Jurkat, Clone E6-1 (cell line): ENCODE measurements around the gene NAGK.
A peak's percentile ranks its signal among the peaks of the same experiment; 100 is the strongest.
"Not testable (repeated sequence)": the region's sequence is repeated elsewhere in the genome, so short reads cannot be mapped to it uniquely, and the experiment has no call there.

Experiments
- DNase-seq: peaks from one replicate; pipeline ENCODE4 v3.0.0-alpha.2; 2011; ENCODE audit warnings: low read depth, low spot score
- H3K4me3 ChIP-seq: 2 replicates; pipeline ENCODE4 v1.5.1; 2011; ENCODE audit warnings: mild to moderate bottlenecking, low read length, control low read depth, moderate library complexity

NAGK gene

DNA sequence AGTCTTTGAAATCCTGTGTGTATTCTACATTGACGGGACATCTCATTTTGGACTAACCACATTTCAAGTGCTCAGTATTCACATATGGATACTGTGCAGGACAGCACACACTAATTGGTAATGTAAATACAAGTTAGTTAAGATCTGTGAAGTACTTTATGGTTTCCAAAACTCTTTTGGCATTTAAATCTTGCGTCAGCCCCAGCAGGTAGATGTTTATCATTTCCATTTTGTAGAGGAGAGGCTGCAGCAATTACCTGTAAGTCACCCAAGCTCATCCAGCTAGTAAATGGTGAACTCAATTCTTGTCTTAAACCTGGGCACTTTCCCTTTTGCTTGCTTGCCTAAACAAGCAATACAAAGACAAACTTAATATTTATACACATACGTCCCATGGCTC is 1.6 kb upstream of the NAGK start:
- DNase-seq = no peak
- no peak overlapping the region for H3K4me3 ChIP-seq

DNA sequence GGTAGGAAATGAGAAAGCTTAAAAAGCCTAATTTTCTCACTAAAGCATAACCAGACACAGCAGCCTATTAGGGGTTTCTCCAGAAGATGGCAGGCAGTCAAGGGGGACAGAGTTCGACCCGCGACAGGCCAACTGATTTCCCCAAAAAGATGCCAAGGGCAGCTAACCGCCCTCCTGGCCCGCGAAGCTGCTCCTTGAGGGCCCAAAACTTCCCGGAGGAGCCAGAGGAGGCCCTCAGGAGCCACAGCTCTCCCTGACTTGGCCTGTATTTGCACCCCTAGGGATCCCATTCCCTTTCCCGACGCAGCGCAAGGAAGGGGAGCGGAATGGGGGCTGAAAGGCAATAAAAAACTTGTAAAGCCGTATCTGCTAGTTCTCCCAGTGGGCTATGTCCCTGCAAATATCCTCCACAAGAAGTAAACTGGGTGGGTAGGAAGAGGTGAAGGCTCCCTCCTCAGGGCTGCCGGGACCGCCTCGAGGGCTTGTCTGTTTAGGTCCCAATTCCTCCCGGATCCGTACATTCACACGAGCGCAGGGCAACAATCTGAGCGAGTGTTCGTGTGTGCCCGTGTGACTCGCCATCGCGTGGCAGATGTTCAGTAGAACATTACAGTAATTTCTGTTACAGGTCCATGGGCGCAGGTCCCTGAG is 756 bp upstream of the NAGK start:
- peak overlapping the region; percentile 82 for H3K4me3 ChIP-seq
- no peak for DNase-seq

DNA sequence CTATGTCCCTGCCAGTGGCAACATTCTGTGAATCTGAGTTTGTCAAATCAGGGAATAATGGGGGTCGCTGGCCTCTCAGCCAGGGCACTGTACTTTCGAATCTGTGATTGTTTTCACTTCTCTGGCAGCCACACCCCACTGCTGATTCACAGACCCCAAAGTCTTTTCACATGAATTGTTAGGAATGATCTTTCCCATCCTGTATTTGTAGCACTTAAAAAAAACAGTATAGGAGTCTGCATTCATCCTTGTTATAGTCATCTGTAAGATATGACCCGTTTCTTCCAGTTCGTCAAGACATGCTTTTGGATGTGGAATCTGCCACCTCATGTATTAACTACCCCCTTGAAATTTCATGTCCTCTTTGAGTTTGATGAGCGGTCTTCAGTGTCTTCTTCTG is 928 bp downstream of the NAGK start:
- H3K4me3 ChIP-seq = peak overlapping the region; percentile 82
- no peak for DNase-seq

DNA sequence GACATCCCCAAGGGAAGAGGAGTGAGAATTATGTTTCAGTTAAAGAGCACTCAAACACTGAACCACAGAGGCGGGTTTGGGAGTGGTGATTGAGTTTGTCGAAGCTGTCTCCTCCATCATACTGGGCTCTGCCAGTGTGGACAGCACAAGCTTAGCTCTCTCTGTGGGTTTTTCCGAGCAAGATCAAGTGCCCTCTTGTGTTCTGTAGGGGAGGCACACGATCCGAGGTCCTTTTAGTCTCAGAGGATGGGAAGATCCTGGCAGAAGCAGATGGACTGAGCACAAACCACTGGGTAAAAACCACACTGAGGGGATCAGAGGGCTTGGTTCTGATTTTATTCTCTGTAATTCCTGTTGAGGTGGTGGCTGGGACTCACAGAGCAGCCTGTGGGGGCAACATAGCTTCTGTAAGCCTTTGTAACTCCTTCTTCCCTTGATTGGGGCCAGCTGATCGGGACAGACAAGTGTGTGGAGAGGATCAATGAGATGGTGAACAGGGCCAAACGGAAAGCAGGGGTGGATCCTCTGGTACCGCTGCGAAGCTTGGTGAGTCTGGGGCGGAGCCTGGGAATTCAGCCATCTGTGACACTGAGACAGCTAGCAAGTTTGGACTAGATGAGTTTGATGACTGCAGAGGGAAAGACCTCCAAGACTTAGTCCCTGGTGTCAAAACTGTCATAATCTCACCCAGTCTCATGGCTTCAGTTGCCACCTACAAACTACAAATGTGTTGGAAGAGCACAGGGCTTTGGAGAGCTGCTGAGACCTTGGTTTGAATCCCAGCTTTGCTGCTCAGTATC is 2.0 kb downstream of the NAGK start:
- H3K4me3 ChIP-seq = no peak overlapping the region
- DNase-seq = no peak

DNA sequence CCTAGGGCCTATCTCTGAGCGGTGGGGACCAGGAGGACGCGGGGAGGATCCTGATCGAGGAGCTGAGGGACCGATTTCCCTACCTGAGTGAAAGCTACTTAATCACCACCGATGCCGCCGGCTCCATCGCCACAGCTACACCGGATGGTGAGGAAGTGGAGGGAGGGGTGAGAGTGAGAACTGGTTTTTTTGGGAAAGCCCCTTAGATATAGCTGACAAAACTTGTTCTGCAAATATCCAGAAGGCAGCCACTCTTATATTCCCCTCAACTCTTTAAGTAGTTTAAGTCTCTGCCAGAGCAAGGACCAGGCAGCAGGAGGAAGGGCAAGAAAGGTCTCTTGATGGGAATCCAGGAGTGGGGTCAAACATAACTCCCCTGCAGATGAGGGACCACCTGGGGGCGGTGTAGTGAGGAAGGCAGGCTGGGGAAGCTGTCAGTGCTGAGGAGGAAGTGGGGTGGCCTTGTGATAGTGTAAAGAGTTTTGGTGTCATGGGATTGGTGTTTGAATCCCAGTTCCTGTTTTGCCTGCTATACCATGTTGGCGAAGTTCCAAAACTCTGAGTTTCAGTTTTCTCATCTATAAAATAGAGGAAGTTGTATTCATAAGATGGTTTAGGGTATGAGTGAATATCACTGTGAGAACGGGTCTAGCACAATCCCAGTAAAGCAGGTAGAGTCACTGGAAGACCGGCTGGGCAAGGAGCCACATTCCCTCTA is 3.4 kb downstream of the NAGK start:
- DNase-seq = peak; percentile 34
- no peak overlapping the region for H3K4me3 ChIP-seq

DNA sequence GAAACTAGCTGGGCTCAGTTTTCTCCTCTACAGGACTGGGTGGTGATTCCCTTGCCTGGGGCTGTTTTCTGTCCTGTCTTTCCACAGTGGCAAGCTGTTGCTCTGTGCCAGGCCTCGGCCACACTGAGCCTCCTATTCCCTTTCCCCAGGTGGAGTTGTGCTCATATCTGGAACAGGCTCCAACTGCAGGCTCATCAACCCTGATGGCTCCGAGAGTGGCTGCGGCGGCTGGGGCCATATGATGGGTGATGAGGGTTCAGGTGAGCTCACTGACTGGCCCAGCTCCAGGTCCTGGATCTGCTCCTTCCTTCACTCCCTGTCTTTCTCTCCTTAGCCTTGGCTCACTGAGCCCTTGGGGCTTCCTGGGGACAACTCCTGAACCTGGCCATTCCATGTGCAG is 4.0 kb downstream of the NAGK start:
- H3K4me3 ChIP-seq = no peak overlapping the region
- DNase-seq = no peak

DNA sequence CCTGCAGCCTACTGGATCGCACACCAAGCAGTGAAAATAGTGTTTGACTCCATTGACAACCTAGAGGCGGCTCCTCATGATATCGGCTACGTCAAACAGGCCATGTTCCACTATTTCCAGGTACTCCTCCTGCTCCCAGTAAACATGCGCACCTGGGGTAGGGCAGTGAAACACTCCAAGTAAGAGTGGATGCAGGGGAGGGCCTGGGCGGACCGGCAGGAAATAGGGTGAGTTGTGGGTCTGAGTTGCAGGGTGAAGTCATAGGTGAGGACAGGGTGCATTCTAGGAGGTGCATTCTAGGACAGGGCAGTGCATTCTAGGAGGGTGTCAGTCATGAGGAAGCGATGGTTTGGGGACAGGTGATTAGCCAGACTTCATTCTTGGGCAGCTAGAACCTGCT is 5.0 kb downstream of the NAGK start:
- no peak overlapping the region for H3K4me3 ChIP-seq
- DNase-seq = no peak

DNA sequence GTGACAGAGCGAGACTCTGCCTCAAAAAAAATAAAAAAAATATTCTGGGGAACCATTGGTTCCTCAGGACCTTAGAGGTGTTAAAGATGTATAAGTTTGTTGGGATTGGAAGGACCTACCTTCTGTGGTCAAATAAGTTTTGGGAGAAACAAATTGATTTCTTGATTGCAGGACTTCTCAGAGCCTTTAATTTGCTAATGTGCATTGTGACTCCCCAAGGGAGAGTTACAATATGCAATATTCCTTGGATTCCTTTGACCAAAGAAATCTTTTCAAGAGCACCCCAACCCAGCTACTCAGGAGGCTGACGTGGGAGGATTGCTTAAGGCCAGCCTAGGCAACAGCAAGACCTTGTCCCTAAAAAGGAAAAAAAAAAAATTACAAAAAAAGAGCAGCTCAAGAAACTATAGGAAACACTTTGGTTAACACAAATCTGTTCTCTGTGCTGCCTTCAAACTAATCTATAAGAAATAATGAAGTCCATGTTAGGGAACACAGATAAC is 6.5 kb downstream of the NAGK start:
- no peak overlapping the region for H3K4me3 ChIP-seq

DNA sequence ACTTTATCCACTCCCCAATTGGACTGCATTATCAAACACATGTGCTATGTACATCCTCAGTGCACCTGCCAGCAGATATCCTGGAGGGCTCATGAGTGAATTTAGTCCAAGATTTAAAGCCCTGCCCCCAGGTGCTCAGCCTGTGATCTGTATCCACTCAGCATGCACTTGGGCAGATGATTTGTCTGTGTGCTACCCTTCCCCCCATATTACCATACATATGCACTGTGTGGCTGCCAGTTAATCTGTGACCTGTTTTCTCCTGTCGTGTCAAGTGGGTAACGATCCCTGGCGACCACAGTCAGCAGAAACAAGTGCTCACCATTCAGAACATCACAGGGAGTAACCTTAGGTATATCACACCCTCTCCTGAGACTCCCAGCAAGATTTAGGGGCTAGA is 10.2 kb downstream of the NAGK start:
- H3K4me3 ChIP-seq = no peak overlapping the region
- DNase-seq = no peak

More for the DNA sequence above, 6.5 kb downstream of the NAGK start:
- DNase-seq = no peak

DNA sequence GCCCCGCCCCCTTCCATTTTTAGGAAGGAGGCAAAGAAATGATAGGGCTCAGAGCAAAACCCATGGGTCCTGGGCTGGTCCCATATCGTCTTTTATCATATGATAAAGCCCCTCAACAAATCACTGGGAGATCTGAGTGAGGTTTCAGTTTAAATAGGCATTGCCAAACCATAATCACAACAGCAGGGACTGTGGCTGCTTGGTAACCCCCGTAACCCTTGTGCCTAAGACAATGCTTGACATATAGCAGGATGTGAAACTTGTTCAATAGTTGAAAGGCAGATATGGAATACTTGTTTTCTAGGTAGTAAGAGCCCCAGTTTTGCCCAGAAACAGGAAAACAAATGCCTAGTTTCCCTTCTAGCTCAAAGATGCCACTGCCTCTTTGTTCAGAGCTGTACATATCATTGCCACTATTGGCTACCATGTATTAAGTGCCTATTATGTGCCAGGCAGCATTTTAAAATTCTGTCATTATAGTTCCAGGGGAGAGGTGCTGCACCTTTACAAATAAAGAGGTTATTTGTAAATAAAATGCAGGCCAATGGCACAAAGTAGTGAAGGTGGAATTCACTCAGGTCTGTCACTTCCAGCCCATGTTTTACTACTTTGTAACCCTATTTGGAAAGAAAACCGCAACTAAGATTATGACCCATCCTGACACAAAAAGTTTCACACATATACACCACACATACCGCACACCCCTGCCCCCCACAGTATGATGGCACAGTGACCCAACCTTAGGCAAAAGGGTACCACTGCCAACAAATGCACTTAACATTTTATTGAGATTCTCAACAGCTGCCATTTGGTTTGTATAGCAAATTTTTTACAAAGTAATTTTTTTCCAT is 14.2 kb downstream of the NAGK start:
- no peak for DNase-seq

DNA sequence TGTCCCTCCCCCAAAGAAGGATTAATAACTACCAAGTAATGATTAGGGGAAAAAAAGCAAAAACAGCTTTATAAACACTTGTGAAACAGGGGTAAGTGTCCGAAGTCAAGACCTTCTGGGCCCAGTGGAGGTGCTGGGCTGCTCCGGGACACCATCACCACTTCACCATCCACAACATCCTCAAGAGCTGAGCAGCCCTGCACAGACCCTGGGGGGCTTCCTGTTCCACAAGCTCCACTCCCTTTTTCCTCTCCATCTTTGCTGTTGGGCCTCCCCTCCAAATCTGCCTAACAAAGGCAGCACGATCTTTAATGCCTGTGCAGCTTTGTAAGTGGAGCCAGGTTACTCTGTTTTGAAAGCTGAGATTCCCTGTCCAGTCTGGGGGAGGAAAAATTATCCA is 14.8 kb downstream of the NAGK start:
- not testable (repeated sequence) for H3K4me3 ChIP-seq, DNase-seq

More for the DNA sequence above, 14.2 kb downstream of the NAGK start:
- no peak overlapping the region for H3K4me3 ChIP-seq

DNA sequence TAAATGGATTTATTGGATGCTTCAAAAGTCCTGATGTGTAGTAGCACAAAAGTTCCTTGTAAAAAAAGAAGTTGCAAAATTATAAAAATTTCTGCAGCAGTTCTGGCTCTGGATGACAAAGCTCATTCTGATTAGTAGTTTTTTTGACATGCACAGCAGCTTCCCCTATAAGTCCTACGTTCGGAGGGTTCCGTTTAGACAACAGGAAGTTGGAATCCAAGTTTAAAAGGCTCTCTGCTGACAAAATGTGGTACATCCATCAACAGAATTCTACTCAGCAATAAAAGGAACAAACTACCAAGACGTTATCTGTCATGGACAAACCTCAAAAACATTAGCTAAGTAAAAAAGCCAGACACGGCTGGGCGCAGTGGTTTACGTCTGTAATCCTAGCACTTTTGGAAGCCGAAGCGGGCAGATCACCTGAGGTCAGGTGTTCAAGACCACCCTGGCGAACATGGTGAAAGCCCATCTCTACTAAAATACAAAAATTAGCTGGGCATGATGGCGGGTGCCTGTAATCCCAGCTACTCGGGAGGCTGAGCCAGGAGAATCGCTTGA is 15.4 kb downstream of the NAGK start:
- not testable (repeated sequence) for H3K4me3 ChIP-seq, DNase-seq

DNA sequence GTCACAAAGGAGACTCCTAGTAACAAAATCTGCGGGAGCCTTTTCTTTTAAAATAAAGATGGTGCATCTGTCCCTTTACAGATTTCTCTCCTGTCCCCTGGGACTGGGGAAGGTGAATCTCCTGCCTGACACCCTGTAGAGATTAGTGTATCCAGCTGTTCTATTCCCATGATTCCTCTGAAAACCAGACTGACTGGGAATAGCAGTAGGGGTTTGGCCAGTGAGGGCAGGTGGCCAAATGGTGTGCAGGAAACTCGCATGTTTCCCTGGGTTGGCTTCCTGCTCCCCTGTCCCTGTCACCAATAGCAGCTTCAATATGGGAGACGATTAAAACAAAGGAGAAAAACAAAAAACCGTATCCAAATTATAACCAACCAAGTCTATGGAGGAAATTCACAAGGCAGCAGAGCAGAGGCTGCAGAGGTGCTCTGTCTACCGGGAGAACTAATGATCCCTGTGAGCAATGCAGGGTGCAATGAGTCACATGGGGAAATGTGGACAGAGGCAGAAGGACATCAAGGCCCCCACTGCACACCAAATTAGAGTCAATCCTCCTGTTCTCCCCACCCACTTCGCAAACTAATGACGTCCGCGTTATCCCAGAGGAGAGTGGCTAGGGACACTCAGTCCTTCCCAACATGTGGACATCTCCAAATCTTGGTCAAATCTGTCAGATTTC is 17.0 kb downstream of the NAGK start:
- H3K4me3 ChIP-seq, DNase-seq: not testable (repeated sequence)

DNA sequence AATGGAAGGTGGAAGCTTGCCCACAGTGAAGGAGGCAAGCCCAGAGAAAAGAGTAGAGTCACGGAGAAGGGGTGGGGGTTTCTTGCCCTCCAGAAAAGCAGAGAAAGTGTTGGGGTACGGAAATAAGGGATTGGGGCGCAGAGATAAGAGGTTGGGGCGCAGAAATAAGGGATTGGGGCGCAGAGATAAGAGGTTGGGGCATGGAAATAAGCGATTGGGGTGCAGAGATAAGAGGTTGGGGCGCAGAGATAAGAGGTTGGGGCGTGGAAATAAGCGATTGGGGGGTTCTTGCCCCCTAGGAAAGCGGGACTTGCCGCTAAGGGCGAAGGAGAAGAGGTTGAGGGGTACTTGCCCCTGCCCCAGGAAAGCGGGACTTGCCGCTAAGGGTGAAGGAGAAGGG is 21.0 kb downstream of the NAGK start:
- DNase-seq, H3K4me3 ChIP-seq: not testable (repeated sequence)

DNA sequence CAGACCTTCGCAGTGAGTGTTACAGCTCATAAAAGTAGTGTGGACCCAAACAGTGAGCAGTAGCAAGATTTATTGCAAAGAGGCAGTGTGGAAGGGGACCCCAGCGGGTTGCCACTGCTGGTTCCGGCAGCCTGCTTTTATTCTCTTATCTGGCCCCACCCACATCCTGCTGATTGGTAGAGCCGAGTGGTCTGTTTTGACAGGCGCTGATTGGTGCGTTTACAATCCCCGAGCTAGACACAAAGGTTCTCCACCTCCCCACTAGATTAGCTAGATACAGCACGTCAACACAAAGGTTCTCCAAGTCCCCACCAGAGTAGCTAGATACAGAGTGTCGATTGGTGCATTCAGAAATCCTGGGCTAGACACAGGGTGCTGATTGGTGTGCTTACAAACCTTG is 23.4 kb downstream of the NAGK start:
- H3K4me3 ChIP-seq, DNase-seq: not testable (repeated sequence)

DNA sequence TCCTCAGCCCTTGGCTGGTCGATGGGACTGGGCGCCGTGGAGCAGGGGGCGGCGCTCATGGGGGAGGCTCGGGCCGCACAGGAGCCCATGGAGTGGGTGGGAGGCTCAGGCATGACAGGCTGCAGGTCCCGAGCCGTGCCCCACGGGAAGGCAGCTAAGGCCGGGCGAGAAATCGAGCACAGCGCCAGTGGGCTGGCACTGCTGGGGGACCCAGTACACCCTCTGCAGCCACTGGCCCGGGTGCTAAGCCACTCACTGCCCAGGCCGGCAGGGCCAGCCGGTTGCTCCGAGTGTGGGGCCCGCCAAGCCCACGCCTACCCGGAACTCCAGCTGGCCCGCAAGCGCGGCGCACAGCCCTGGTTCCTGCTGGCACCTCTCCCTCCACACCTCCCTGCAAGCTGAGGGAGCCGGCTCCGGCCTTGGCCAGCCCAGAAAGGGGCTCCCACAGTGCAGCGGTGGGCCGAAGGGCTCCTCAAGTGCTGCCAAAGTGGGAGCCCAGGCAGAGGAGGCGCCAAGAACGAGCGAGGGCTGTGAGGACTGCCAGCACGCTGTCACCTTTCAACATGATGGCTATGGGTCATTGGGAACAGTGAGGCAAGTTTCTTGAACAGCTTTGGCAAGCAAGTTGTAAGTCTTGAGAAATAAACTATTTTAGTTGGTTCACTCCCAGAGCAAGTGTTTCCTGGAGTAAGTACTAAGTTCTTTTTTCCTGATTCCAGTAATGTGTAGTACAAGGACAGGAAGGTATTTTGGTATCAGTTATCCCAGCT is 24.2 kb downstream of the NAGK start:
- H3K4me3 ChIP-seq, DNase-seq: not testable (repeated sequence)

DNA sequence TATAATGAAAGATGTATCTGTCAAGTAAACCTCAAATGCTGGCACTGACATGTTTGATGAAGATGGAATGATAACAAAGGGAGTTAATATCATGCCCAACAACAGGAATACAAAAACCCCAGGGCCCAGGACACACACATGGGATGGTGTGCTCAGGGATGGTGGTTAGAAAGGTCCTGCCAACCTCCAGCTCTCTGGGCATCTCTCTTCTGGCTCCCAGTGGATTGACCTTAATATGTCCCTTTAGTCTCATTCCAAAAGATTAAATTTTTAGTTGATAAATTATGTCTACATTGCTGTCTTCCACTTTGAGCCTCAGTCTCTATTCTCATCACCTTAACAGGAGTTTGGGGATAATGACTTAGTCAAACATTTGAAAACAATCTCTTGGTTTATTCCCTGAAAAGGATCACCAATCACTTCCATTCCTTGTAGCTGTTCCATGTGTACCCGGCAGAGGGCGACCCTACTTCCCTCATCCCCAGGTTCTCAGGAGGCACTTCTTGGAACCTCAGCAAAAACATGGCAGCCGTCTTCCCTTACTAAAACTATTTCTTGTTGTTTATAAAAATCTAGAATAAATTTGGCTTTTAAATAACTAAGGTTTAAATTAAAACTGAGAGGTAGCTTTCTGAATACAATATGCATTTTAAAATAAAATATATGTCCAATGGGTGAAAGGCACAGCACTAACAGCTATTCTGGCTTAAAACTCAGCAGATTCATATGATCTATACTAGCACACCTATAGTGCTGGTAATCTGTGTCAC is 31.9 kb downstream of the NAGK start:
- DNase-seq = peak; percentile 39
- H3K4me3 ChIP-seq = no peak overlapping the region
